Measurements from ENCODE around the gene PTPN3.

The PTPN3 gene

DNA sequence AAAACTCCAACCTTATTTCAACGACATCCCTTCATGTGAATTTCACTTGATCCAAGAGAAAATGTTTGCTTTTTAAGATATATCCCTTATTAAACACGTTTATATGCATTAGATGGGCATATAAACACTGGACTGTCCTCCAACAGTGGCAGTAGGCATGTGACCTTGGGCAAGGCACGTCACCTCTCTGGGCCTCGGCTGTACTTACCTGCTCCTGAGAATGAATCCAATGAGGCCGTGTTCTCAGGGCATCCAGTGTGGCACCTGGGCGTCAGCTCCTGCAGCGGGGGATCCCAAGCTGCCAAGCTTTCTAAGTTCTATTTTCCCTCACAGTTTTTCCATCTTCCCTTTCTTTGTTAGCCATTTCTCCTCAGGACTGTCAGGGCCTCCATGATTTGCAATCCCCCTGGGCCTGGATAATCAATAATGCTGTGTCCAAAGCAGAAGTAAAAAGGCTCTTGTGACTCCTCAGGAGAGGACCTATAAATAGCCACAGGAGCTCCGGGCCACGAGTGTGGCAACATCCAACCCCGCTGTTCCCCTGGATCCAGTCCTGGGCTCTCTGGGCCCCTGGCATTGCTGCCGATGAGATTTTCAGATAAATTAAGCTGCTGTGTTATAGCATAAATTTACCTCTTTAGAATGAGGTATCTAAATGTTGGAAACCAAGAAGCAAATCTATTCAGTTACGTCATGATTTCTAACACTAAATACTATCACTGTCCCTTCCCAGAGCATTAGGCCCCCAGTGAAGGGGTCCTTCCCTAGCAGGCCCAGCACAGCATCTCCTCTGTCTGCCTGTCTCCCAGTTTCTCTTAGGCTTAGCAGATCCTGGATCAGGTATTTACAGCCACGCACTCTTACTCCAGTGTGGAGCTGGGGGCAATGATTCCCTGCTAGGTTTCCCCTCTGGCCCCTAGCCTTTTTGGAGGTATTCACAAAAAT is 76.8 kb downstream of the PTPN3 start:
- DNase-seq = no peak

DNA sequence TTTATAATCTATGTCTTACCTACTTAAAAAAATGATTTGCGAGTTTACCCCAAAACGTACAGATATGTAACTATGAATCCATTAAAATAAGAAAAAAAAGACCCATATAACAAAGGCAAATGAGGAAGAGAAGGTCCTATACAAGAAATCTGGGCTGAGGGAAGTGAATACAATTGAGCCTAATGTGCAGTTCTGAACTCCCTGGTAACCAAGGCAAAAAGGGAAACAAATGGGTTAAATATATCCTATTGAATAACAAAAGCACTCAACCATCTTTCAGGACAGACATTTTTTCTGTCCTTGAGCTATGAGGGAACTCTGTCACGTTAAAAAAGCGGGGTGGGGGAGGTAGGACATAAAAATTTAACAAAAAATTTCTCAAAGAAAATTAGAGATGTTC is 78.6 kb downstream of the PTPN3 start:
- DNase-seq = no peak

DNA sequence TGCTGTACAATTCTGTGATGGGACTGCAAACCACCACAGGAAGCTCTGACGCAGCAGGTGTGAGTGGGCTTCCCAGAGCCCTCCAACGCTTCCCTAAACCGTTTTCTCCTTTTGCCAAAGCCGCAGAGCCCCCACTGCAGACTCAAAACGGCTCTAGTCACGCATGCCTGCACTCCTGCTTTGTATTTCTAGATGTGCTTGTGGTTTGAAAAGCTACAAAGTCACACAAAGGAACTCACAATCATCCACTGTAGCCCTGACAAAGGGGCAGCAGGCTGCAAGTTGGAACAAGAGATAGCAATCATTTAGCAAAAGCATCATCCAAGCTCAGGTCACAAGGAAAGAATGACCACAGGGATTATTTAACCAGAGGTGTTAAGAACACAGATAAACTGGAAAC is 79.3 kb downstream of the PTPN3 start:
- DNase-seq = no peak

DNA sequence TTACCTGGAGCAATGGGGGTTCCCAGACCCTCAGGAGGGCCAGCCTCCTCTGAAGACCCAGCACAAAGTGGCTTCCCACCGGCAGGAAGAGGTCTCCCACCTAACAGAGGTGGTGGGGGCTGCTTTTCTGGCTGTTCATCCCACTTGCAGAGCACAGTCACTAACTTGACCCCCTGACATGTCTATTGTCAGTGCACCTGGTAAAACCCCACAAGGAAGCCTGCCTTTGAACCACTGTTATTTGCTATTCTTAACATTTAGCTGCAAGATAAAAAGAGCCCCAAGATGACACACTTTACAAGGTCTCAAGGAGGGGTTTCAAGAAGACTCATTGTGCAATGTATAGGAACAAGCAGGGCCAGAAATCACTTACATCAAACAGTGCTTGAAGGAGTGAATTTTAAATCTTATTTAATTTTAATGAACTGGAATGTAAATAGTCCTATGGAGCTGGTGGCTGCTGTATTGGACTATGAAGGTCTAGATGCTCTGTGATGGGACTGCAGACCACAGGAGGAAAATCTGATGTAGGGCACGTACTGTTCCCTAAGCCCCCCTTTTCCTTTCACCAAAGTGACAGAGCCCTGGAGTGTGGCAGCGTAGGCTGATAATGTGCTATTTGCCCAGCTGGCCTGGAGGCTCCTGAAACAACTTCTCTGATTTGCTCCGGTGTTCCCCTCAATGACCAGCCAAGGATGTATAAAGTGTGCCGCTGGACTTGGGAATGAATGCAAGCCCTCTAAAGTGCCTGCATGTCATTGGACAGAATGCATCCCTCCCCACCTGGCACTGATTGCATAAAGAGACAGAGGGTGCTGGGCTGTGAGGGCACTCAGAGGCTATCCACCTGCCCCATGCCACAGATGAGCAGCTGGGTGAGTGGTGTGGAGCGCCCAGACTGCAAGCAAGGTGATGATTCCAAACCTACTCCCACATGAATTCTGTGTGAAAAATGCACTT is 80.2 kb downstream of the PTPN3 start:
- DNase-seq = no peak

DNA sequence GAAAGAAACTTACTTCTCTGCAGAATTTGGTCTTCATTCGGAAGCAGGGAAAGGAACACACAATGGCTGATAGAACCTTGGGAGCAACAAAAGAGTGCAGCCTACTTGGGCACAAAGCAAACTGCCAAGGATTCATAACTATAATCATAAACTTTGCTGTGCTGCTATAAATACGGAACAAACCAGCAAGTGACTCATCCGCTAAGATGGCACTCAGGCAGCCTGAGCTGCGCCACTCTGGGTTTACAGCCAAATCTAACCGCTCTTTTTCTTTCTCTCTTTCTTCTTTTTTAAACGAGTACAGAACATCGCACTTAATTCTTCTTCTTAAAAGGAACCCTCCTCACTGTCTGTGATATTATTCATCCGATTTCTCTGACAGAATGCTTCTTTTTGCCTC is 81.1 kb downstream of the PTPN3 start:
- DNase-seq = no peak

DNA sequence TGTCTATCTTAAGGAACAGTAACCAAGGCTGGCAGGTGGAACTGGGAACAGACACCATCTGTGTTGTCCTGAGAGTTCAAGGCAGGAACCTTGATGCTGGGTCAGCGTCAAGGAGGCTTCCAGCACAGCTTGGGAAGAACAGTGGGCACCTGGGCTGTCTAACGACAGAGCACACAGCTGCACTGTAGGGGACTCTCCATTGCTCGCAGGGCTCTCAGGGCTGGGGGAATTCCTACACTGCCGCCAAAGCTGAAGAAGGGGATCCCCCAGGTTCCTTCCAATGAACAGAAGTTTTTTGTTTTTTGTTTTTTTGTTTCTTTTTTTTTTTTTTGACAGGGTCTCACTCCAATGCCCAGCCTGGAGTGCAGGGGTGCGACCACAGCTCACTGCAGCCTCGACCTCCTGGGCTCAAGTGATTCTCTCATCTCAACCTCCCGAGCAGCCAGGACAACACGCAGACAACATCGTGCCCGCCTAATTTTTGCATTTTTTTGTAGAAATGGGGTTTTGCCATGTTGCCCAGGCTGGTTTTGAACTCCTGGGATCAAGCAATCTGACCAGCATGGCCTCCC is 81.9 kb downstream of the PTPN3 start:
- no peak for DNase-seq

DNA sequence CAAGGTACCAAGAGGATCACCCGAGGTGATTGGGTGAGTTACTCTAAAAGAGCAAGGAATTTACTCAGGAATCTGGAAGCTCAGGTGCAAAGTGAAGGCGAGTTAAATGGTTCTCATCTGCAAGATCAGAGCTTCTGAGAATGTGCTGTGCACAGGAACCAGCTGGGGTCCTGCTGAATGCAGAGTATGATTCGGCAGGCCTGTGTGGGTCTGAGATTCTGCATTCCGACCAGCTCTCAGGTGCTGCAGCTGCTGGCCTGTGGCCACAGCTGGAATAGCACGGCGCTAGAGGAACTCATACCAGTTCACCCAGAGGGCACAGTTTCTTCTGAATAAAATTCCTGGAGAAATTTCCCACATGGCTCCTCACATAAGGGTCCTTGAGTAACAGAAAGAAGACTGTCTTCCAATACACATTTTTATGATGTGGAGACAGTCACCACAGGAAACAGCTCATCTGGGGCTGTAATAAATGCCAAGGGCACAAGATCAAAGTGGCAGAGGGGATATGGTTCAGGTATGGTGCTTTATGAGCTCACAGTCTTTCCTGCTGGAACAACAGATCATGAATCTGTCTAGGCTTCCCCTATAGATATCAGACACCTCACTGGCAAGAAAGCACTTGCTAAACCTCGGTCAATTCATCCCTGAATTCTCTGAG is 83.9 kb downstream of the PTPN3 start:
- DNase-seq = no peak

DNA sequence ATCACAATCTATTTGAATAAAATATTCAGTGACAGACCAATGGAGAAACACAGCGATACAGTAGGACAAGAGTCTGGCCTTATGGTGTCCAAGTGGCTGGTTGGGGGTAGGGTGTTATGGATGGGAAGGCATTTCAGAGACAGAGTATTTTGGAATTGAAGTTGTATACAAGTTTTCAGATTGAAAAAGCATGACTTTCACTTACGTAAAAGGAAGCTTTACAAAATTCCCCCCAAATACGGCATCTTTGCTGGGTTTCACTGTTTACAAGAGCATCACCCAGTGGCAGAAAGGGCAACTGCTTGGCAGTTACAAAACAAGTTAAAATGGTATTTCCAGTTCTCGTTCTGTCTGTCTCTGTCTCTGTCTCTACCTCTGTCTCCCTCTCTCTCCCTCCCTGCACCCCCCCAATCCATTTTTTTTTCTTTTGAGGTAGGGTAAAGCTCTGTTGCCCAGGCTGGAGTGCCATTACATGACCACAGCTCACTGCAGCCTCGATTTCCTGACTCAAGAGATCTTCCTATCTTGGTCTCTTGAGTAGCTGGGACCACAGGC is 86.2 kb downstream of the PTPN3 start:
- DNase-seq = no peak

DNA sequence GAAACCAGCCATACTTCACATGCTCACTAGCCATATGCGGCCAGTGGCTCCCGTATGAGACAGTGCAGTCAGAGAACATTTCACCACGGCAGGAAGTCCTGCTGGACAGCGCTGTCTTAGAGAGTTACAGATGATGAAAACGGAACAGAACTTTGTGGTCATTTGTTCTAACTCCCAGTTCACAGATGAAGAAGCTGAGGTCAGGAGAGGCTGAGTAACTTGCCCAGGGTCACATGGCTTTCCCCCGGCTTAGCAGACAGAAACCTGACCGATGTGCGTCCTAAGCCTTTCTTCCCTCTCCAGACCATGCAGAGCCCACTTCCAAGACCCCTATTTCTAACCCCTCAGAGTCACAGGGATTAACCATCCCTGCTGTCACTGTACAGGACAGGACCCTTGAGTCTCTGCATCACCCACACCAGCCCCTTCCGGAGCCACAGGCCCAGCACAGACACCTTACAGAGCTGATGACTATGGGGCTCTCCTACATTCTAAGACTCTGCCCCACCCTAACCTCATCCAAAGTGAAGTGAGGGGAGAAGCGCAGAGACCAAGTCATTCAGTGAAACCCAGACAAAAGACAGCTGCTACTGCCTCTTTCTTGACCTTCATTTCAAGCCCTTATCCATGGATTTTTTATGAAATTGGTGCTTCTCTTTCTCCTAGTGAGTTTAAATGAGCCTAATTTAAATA is 86.9 kb downstream of the PTPN3 start:
- DNase-seq = no peak

DNA sequence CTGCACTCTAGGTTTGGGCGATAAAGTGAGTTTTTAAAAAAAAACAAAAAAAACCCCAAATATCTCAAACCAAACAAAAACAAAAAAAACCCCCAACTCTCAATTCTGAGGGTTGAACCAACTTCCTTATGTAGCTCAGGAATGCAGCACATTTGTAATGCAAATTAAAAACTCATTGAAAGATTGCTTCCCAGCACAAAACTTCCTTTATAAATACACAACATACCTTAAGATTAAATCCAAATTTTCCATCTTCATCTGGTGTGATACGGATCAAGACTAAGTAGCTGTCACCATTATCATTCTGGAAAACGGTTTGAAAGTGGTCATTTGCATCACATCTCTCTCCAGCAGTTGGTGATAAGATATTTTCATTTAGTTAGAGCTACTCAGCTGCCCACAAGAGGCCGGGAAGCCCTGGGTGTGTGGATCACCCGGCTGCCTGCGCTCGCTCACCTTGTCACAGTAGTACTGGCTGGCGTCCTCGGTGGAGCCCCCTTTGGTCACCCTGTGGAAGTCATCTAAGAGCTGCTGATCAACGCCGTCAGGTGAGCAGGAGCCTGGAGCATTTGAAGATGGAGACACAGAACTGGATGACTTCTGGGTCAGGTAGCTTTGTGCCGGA is 88.2 kb downstream of the PTPN3 start:
- DNase-seq = no peak

DNA sequence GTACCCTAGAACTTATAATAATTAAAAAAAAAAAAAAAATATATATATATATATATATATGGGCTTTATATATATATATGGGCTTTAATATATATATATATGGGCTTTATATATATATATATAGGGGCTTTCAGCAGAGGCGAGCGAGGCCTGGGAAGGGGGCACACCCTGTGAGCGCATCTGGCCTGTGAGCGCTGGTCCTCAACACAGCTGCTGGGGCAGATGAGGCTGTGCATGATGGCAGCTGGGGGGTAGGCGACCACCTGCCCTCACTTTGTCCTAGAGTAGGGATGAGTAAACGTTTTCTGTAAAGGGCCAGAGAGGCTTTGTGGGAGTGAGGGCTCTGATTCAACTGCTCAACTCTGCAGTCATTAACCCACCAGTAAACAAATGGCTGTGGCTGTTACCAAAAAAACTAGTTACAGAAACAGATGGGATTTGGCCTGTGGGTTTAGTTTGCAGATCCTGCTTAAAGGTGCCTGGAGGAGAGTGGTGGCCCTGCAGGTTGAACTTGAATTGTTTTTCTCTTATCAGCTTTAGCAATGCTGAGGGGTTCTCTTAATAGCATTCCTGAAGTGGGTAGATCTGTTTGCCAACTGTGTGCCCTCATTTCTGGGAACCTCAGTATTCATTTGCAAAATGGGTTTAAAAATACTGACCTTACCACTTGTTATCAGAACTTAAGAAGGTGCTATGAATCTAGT is 89.2 kb downstream of the PTPN3 start:
- DNase-seq = no peak

DNA sequence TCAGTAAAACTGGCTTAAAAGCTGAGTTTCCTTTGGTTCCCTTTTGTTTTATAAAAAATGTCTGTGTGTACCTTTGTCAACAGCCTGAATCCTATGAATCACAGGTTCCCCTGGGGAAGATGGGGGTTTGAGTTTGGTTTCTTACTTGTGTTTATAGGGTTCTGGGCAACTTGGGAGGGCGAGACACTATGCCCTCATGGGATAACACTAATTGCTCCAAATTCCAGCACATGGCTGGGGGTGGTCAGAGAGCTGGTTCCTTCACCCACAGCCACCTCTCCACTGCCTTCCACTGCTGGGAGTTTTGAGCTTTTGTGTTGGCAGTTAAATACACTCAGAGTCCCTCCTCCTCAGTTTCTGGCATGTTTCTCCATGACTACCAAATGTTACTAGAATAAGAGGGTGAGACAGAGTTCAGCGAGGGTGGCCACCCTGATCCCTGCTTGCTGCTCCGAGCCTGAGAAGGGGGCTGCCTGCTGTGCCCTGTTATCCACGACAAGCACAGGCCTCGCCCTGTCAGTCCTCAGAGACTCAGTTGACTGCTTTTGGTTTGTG is 94.3 kb downstream of the PTPN3 start:
- no peak for DNase-seq

DNA sequence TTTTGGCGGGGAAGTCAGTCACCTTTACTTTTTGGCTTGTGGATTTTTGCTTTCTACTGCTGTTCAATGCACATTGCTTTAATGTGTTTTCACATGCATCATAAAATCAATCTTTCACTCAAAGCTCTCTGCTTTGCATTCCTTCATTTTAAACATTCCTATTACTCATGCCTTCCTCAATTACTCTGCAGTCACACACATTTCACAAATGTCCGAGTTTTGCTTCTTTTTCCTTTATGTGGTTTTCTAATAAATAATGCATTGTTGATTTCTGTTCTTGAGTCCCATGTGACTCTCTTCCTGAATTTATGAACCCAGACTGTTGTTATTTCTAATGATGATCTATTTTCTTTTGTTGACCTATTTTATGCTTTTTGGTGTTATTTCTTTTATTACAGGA is 95.0 kb downstream of the PTPN3 start:
- DNase-seq = no peak

DNA sequence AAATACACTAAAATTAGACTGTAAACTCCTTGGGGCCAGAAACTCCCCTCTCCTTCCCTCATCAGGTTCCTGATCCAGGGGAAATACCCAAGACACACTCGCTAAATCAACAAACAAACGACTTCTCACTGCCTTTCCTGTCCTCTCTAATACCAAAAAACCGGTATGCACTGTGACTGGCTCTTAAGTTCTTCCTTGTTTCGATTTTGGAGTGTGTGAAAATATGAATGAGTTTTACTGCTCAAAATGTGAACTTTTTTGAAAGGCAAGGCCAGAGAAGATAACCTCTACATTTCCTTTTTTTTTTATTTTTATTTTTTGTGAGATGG is 96.2 kb downstream of the PTPN3 start:
- no peak for DNase-seq

DNA sequence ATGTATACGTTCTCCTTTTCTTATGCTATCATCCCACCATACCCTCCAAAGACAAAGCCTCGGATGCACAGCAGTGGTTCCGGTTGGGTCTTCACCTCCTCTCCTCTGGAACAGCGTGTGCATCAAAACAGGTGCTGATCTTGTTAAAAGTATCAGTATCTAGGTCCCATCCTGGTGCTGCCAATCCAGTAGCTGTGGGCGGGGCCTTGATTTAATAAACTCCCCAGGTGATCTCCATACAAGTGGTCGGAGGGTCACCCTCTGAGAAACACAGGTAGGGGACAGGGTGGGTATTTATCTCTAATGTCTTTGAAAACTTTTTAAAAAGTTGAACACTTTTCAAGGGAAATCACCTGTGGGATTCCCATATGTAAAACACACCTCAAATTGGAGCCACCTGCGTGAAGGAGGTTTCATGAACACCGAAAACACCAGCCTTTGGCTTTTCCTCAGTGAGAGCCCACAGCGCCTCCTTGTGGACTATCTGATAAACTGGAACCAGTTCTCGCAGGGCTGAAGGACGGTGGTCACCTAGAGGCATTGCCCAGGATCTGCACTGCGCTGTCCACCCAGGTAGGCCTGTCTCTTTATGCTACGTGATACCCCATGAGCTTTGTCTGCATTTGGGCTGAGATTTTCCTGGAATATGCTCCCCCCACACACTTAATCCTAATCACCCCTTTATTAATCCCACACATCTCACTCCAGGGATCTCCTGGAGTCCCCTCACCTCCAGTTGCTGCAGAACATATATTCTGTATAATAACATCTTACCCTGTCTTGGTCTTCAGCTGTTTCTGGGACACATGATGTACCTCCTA is 96.7 kb downstream of the PTPN3 start:
- DNase-seq = no peak

DNA sequence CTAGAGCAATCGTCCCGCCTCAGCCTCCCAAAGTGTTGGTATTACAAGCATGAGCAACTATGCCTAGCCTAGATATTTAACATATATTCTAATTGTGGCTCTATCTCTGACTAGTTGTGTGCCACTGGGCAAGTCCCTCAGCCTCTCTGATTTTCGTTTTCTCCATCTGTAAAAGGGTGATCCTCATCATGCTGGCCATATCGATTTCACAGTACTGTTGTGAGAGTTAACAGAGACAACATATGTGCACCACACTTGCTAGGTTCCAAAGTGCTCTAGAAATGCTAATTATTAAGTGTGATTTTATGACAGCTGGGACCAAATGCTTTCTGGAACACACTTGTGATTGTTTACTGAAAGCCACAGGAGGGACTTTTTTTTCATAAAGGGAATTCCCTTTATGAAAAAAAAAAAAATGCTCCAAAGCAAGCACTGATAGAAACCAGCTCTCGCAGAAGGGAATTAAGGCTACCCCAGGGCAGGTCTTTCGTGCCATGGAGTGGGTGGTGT is 98.8 kb downstream of the PTPN3 start:
- no peak for DNase-seq

DNA sequence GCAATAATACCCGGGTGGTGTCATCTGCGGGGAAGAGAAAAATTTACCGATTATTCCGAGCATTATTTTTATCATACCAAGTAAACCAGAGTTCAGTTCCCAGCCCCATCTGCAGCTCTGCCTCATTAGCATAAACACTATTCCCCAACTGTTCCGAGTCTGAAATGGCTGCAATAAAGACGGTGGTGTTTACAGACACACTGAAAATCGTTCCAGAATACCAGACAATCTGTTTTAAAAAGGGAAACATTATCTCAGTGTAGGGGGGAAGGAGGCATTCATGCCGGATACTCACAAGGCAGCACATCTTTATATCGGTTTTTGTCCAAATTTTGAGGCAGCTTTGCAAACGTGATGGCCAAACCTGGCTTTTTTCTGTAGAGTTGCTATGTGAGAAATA is 106.9 kb downstream of the PTPN3 start:
- DNase-seq = no peak

DNA sequence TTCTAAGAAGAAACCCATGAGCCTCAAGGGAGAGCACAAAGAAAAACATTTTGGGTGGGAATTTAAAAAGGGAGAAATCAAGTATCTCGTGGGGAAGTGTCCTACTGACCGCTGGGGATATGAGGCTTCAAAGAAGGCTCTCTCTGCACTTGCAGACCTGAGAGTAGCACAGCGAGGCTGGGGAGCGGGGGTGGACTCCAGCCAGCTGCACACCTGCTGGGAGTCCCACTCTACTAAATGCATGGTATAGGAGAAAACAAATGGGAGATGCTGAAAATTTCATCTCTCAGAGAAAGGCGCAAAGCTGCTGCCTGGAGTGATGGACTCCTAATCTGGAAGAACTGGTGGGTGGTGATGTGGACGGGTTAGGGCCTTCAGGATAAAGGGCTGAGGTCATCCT is 110.3 kb downstream of the PTPN3 start:
- no peak for DNase-seq

DNA sequence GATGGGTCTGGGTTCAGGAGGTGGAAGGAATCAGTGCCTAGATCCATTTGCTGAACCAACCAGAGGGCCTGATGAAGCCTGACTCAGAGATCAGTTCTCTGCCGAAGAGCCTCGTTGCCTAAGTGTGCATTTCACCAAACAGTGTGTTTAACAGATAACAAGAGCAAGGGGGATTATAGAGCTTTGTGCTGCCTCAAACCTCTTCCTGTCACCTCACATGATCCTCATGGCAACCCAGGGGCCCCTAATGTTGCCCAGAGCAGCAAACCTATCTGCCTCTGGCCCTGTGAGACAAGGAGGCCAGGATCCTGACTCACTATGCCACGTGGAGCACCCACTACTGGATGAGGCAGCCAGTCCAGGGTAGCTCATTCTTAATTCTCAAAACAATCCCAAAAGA is 110.9 kb downstream of the PTPN3 start:
- DNase-seq = no peak

DNA sequence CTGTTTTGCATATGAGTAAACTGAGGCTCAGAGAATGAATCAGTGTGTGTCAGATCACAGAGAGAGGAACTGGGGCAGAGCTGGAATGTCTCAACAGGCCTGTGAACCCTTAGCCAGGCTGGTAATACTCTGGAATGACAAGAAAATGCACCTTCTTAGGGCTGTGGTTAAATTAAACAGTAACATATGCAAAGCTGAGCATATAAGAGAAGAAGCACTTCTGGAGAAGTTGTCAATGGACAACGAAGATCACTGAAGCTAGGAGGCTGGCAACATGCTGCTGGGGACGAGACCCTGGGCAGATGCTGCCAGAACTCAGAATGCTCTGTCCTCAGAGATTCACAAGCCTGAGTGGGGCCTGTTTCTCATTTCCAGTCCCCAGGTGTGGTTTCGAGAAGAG is 112.6 kb downstream of the PTPN3 start:
- DNase-seq = no peak
